A549 (cell line): ENCODE data around the gene GBF1. TPM values are rescaled to one million over a fixed set of nuclear protein-coding genes. Genes with fewer than 3 reads are reported as not detected.

Experiments
- CEBPB ChIP-seq, 2 experiments: fragments of >200 bp in 1 of 2; sonication (Bioruptor Twin) in 1 of 2; formaldehyde crosslinking in 1 of 2; IDR thresholded peaks; 2 replicates each; pipeline ENCODE4 v1.6.1; 2012 to 2016
- CHD2 ChIP-seq: fragments of 150-350 bp; IDR thresholded peaks from 2 replicates; pipeline ENCODE4 v1.6.1; 2014; ENCODE audit warnings: low read length; ENCODE audit not compliant: partially characterized antibody
- CHD4 ChIP-seq: fragments of 200-600 bp; sonication (generic); IDR thresholded peaks from 2 replicates; pipeline ENCODE4 v1.6.1; 2016; ENCODE audit warnings: antibody characterized with exemption, mild to moderate bottlenecking, borderline replicate concordance
- CTCF ChIP-seq: fragments of >200 bp; sonication (Bioruptor Twin); formaldehyde crosslinking; IDR thresholded peaks from 3 replicates; pipeline ENCODE4 v1.5.1; 2016
- E2F6 ChIP-seq: IDR thresholded peaks from 2 replicates; pipeline ENCODE4 v1.6.1; 2012; ENCODE audit warnings: low read depth, borderline replicate concordance
- EHF ChIP-seq: fragments of 250-450 bp; sonication (Bioruptor Pico); IDR thresholded peaks from 2 replicates; pipeline ENCODE4 v1.5.0; 2020; ENCODE audit warnings: mild to moderate bottlenecking
- EHMT2 ChIP-seq: fragments of 200-600 bp; sonication (generic); IDR thresholded peaks from 2 replicates; pipeline ENCODE4 v1.6.1; 2016; ENCODE audit warnings: antibody characterized with exemption, low read depth, mild to moderate bottlenecking, moderate library complexity
- EP300 ChIP-seq, 2 experiments: fragments of >200 bp; sonication (Bioruptor Twin); formaldehyde crosslinking; IDR thresholded peaks; 2 replicates in 1 of 2; 3 replicates in 1 of 2; pipeline ENCODE4 v1.6.1; 2016 to 2017
- ESRRA ChIP-seq: fragments of 150-350 bp; IDR thresholded peaks from 2 replicates; pipeline ENCODE4 v1.6.1; 2014; ENCODE audit warnings: mild to moderate bottlenecking, low read length, borderline replicate concordance
- GATA3 ChIP-seq: IDR thresholded peaks from 2 replicates; pipeline ENCODE4 v1.6.1; 2012; ENCODE audit warnings: borderline replicate concordance
- HDAC2 ChIP-seq: fragments of 200-600 bp; sonication (generic); IDR thresholded peaks from 2 replicates; pipeline ENCODE4 v1.6.1; 2016
- HEYL ChIP-seq: fragments of 250-450 bp; sonication (Bioruptor Pico); IDR thresholded peaks from 2 replicates; pipeline ENCODE4 v1.8.0; 2021; ENCODE audit warnings: mild to moderate bottlenecking, moderate library complexity
- HOXA7 ChIP-seq: fragments of 250-450 bp; sonication (Bioruptor Pico); IDR thresholded peaks from 2 replicates; pipeline ENCODE4 v1.5.0; 2020; ENCODE audit warnings: mild to moderate bottlenecking, moderate library complexity
- HOXB13 ChIP-seq: fragments of 250-450 bp; sonication (Bioruptor Pico); IDR thresholded peaks from 2 replicates; pipeline ENCODE4 v1.5.0; 2020; ENCODE audit warnings: low read depth, mild to moderate bottlenecking, moderate library complexity
- HOXB5 ChIP-seq: fragments of 250-450 bp; sonication (Bioruptor Pico); IDR thresholded peaks from 2 replicates; pipeline ENCODE4 v1.5.0; 2020; ENCODE audit warnings: mild to moderate bottlenecking, moderate library complexity
- JUNB ChIP-seq: fragments of >200 bp; sonication (Bioruptor Twin); formaldehyde crosslinking; IDR thresholded peaks from 2 replicates; pipeline ENCODE4 v1.6.1; 2016
- KDM1A ChIP-seq: fragments of 200-600 bp; sonication (generic); IDR thresholded peaks from 2 replicates; pipeline ENCODE4 v1.6.1; 2016; ENCODE audit warnings: low read depth, mild to moderate bottlenecking
- KDM5A ChIP-seq: fragments of 200-600 bp; sonication (generic); IDR thresholded peaks from 2 replicates; pipeline ENCODE4 v1.6.1; 2016; ENCODE audit warnings: antibody characterized with exemption, mild to moderate bottlenecking
- MAFK ChIP-seq: fragments of 450-650 bp; IDR thresholded peaks from 2 replicates; pipeline ENCODE4 v1.6.1; 2014; ENCODE audit not compliant: partially characterized antibody
- MYC ChIP-seq: IDR thresholded peaks from 2 replicates; pipeline ENCODE4 v1.6.1; 2012; ENCODE audit warnings: mild to moderate bottlenecking, inconsistent platforms, low read length, improper control_type of control experiment, borderline replicate concordance
- NFE2L2 ChIP-seq: fragments of 150-350 bp; conservative IDR thresholded peaks from 2 replicates; pipeline ENCODE4 v1.6.1; 2014; ENCODE audit warnings: low read length
- NPAS2 ChIP-seq: fragments of 250-450 bp; sonication (Bioruptor Pico); IDR thresholded peaks from 2 replicates; pipeline ENCODE4 v1.8.0; 2022; ENCODE audit warnings: mild to moderate bottlenecking, moderate library complexity, borderline replicate concordance
- PBX3 ChIP-seq: IDR thresholded peaks from 2 replicates; pipeline ENCODE4 v1.6.1; 2012
- PHF8 ChIP-seq: fragments of 200-600 bp; sonication (generic); IDR thresholded peaks from 2 replicates; pipeline ENCODE4 v1.6.1; 2016; ENCODE audit warnings: low read depth, mild to moderate bottlenecking, antibody characterized with exemption, moderate library complexity, borderline replicate concordance
- RARB ChIP-seq: fragments of 250-450 bp; sonication (Bioruptor Pico); IDR thresholded peaks from 2 replicates; pipeline ENCODE4 v1.8.0; 2021; ENCODE audit warnings: mild to moderate bottlenecking, moderate library complexity
- RCOR1 ChIP-seq: fragments of 150-350 bp; IDR thresholded peaks from 2 replicates; pipeline ENCODE4 v1.6.1; 2014; ENCODE audit warnings: antibody characterized with exemption, low read length, low read depth
- TFCP2L1 ChIP-seq: fragments of 250-450 bp; sonication (Bioruptor Pico); IDR thresholded peaks from 2 replicates; pipeline ENCODE4 v1.5.0; 2021; ENCODE audit warnings: mild to moderate bottlenecking
- TP53 ChIP-seq: fragments of 250-450 bp; sonication (Bioruptor Pico); IDR thresholded peaks from 2 replicates; pipeline ENCODE4 v1.5.0; 2021; ENCODE audit warnings: mild to moderate bottlenecking, moderate library complexity
- ZC3H11A ChIP-seq: fragments of 450-650 bp; IDR thresholded peaks from 2 replicates; pipeline ENCODE4 v1.6.1; 2014; ENCODE audit warnings: antibody characterized with exemption, mild to moderate bottlenecking
- polyA plus RNA-seq, 4 experiments: library from polyadenylated mRNA; depleted of rRNA in 3 of 4; stranded (reverse); fragments of >200 nt; fragmentation: RNase III in 1 of 4; extraction: RNeasy Plus Mini Kit Qiagen cat#74134 plus additional on column Dnase treatment in 1 of 4; gene quantifications; 2 replicates in 3 of 4; 3 replicates in 1 of 4; pipeline ENCODE4 v1.2.3, GENCODE V29; 2011 to 2017
- TF ChIP-seq, protein P1 (sequence below): fragments of >200 bp; sonication (Bioruptor Twin); formaldehyde crosslinking; IDR thresholded peaks from 3 replicates; pipeline ENCODE4 v1.6.1; 2016
- TF ChIP-seq, protein P2 (sequence below): fragments of 150-350 bp; IDR thresholded peaks from 2 replicates; pipeline ENCODE4 v1.6.1; 2014; ENCODE audit warnings: low read depth, mild to moderate bottlenecking, low read length
- TF ChIP-seq, protein P3 (sequence below): IDR thresholded peaks from 2 replicates; pipeline ENCODE4 v1.6.1; 2012
- TF ChIP-seq, protein P4 (sequence below): fragments of 200-600 bp; sonication (generic); IDR thresholded peaks from 2 replicates; pipeline ENCODE4 v1.6.1; 2016; ENCODE audit warnings: antibody characterized with exemption, mild to moderate bottlenecking, moderate library complexity

GBF1 gene
- polyA plus RNA-seq, 2 of the 4 experiments (the other 2 are of a cell fraction) = 20.4 to 21.3 TPM

DNA sequence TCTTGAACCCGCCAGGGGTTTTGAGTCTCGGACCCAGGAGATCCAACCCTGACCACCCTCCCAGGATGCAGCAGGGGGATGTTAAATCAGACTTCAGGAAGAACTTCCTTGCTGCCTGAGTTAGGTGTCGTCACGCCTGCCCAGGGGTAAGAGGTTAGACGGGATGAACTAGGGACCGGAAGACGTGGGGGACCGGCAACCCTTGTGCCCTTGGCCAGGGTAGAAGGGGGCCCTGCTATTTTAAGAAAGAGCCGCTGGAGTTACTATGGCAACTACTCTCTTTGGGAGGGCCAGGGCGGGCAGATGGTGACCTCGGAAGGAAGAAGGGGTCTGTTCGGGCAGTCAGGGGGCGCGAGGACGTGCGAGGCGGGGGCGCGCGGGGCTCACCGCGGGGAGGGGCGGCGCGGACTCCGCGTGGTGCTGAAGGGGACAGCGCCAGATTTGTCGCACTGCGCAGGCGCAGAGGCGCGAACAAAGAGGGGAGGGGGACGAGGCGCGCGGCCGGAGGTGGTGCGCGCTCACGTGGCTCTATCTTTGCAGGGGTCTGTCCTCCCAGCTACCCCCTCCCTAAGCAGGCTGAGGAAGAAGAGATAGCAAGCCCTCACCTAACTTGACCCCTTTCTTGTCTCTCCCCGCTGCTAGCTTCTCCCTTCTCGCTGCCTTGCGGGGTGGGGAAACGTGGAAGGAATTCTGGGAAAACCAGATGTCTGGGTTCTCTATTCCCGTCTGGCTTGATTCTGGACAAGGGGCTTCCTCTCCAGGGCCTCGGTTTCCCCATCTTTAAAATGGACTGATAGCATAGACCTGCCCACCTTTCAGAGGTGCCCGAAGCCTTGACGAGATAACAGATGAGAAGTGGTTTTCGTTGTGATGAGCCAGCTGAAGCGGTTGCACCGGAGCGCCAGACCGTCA lies 174.2 kb downstream of the GBF1 start (continued):
- no peak for TF ChIP-seq GATA3
- no peak for TF ChIP-seq JUNB
- TF ChIP-seq PBX3 = no peak
- no peak for TF ChIP-seq RCOR1
- no peak for TF ChIP-seq HDAC2
- no peak for TF ChIP-seq EHF (CRISPR knock-in tag)
- 0 out of 2 replicates have a peak, but pooled peaks have one; percentile 15 for TF ChIP-seq MYC
- TF ChIP-seq EHMT2 = peak; percentile 65; the same call in 1 of the 2 replicates
- TF ChIP-seq CHD2 = no peak
- no peak for TF ChIP-seq ZC3H11A
- TF ChIP-seq KDM1A = no peak
- TF ChIP-seq, protein P1, sequence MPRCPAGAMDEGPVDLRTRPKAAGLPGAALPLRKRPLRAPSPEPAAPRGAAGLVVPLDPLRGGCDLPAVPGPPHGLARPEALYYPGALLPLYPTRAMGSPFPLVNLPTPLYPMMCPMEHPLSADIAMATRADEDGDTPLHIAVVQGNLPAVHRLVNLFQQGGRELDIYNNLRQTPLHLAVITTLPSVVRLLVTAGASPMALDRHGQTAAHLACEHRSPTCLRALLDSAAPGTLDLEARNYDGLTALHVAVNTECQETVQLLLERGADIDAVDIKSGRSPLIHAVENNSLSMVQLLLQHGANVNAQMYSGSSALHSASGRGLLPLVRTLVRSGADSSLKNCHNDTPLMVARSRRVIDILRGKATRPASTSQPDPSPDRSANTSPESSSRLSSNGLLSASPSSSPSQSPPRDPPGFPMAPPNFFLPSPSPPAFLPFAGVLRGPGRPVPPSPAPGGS = no peak
- no peak for TF ChIP-seq TP53 (CRISPR knock-in tag)
- no peak for TF ChIP-seq MAFK
- TF ChIP-seq NPAS2 = no peak
- no peak for TF ChIP-seq EP300 (IDR thresholded peaks at IDR 0.05)
- no peak for TF ChIP-seq CEBPB (IDR thresholded peaks at IDR 0.05)
- no peak for TF ChIP-seq HOXB5 (CRISPR knock-in tag)
- no peak for TF ChIP-seq TFCP2L1 (CRISPR knock-in tag)
- no peak for TF ChIP-seq HEYL
- no peak for TF ChIP-seq NFE2L2
- TF ChIP-seq, protein P2, sequence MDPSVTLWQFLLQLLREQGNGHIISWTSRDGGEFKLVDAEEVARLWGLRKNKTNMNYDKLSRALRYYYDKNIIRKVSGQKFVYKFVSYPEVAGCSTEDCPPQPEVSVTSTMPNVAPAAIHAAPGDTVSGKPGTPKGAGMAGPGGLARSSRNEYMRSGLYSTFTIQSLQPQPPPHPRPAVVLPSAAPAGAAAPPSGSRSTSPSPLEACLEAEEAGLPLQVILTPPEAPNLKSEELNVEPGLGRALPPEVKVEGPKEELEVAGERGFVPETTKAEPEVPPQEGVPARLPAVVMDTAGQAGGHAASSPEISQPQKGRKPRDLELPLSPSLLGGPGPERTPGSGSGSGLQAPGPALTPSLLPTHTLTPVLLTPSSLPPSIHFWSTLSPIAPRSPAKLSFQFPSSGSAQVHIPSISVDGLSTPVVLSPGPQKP = no peak
- TF ChIP-seq E2F6 = 0 out of 2 replicates have a peak, but pooled peaks have one; percentile 23
- no peak for TF ChIP-seq PHF8
- no peak for TF ChIP-seq HOXB13 (CRISPR knock-in tag)
- TF ChIP-seq ESRRA = no peak
- no peak for TF ChIP-seq CTCF
- TF ChIP-seq, protein P3, sequence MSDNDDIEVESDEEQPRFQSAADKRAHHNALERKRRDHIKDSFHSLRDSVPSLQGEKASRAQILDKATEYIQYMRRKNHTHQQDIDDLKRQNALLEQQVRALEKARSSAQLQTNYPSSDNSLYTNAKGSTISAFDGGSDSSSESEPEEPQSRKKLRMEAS = peak; percentile 11; the same call in 1 of the 2 replicates
- TF ChIP-seq CHD4 = no peak
- no peak for TF ChIP-seq HOXA7 (CRISPR knock-in tag)
- no peak for TF ChIP-seq KDM5A
- TF ChIP-seq RARB (CRISPR knock-in tag) = no peak
- TF ChIP-seq, protein P4, sequence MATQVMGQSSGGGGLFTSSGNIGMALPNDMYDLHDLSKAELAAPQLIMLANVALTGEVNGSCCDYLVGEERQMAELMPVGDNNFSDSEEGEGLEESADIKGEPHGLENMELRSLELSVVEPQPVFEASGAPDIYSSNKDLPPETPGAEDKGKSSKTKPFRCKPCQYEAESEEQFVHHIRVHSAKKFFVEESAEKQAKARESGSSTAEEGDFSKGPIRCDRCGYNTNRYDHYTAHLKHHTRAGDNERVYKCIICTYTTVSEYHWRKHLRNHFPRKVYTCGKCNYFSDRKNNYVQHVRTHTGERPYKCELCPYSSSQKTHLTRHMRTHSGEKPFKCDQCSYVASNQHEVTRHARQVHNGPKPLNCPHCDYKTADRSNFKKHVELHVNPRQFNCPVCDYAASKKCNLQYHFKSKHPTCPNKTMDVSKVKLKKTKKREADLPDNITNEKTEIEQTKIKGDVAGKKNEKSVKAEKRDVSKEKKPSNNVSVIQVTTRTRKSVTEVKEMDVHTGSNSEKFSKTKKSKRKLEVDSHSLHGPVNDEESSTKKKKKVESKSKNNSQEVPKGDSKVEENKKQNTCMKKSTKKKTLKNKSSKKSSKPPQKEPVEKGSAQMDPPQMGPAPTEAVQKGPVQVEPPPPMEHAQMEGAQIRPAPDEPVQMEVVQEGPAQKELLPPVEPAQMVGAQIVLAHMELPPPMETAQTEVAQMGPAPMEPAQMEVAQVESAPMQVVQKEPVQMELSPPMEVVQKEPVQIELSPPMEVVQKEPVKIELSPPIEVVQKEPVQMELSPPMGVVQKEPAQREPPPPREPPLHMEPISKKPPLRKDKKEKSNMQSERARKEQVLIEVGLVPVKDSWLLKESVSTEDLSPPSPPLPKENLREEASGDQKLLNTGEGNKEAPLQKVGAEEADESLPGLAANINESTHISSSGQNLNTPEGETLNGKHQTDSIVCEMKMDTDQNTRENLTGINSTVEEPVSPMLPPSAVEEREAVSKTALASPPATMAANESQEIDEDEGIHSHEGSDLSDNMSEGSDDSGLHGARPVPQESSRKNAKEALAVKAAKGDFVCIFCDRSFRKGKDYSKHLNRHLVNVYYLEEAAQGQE = peak; percentile 95
